Measurements from ENCODE around the gene ZNF532.

- no peak for TF ChIP-seq POLR2AphosphoS5 (IDR thresholded peaks at IDR 0.05)
- TF ChIP-seq CTCF (IDR thresholded peaks at IDR 0.05): no peak
- no peak for TF ChIP-seq POLR2A (IDR thresholded peaks at IDR 0.05)
- no peak for TF ChIP-seq EP300 (IDR thresholded peaks at IDR 0.05)
Observed at GRCh38 chr18:58901143-58901542, 36.5 kb downstream of the ZNF532 start.

Measured in upper lobe of left lung (tissue), 4 donors.